PFSK-1 (cell line): ENCODE measurements around the gene TMEM82.

Experiments
- FOXP2 ChIP-seq: optimal IDR thresholded peaks from 2 replicates; pipeline ENCODE3; 2011; ENCODE audit warnings: borderline replicate concordance, control low read depth, inconsistent platforms; ENCODE audit not compliant: insufficient read depth; ENCODE audit errors: extremely low read length, extremely low read depth
- POLR2AphosphoS5 ChIP-seq: IDR thresholded peaks from 2 replicates; pipeline ENCODE4 v1.6.1; 2012; ENCODE audit warnings: low read depth, mild to moderate bottlenecking, control low read depth, low read length, moderate library complexity
- REST ChIP-seq, 2 experiments: IDR thresholded peaks; 2 replicates each; pipeline versions ENCODE4 v1.6.1 to v1.8.0; 2011 to 2012; ENCODE audit warnings: low read depth in 2 of 2, low read length in 2 of 2, control low read depth in 1 of 2, inconsistent platforms in 1 of 2, mild to moderate bottlenecking in 1 of 2, moderate library complexity in 1 of 2; ENCODE audit not compliant: insufficient read depth in 1 of 2
- SIN3A ChIP-seq: IDR thresholded peaks from 2 replicates; pipeline ENCODE4 v1.6.1; 2012; ENCODE audit warnings: mild to moderate bottlenecking, low read length, moderate library complexity, borderline replicate concordance; ENCODE audit not compliant: insufficient read depth
- TAF1 ChIP-seq: IDR thresholded peaks from 2 replicates; pipeline ENCODE4 v1.6.1; 2012; ENCODE audit warnings: low read length, control low read depth, borderline replicate concordance; ENCODE audit not compliant: insufficient read depth

The TMEM82 gene

GRCh38 chr1:15762546-15762945 is 20.2 kb downstream of the TMEM82 start:
- no peak for TF ChIP-seq REST (IDR thresholded peaks at IDR 0.05; ENCODE audit: insufficient read depth in 1 of 2, low read depth in 2 of 2, low read length in 2 of 2)
- no peak for TF ChIP-seq POLR2AphosphoS5
- no peak for TF ChIP-seq SIN3A
- TF ChIP-seq FOXP2 = no peak

GRCh38 chr1:15764269-15764764 is 22.0 kb downstream of the TMEM82 start:
- TF ChIP-seq FOXP2 (no peak), REST (IDR thresholded peaks at IDR 0.05; ENCODE audit: insufficient read depth in 1 of 2, low read depth in 2 of 2, low read length in 2 of 2) (no peak), POLR2AphosphoS5 (no peak), TAF1 (no peak), SIN3A (no peak)

- no peak for TF ChIP-seq SIN3A
- TF ChIP-seq FOXP2 = no peak
- no peak for TF ChIP-seq TAF1
- TF ChIP-seq POLR2AphosphoS5 = no peak
- TF ChIP-seq REST (IDR thresholded peaks at IDR 0.05; ENCODE audit: insufficient read depth in 1 of 2, low read depth in 2 of 2, low read length in 2 of 2) = no peak
These were observed 22.6 kb downstream of the TMEM82 start for GRCh38 chr1:15764890-15765289.

- TF ChIP-seq REST (IDR thresholded peaks at IDR 0.05; ENCODE audit: insufficient read depth in 1 of 2, low read depth in 2 of 2, low read length in 2 of 2) (no peak), TAF1 (no peak), SIN3A (no peak)
These were observed 23.3 kb downstream of the TMEM82 start for GRCh38 chr1:15765495-15766194.

GRCh38 chr1:15767941-15768340 is 25.6 kb downstream of the TMEM82 start:
- TF ChIP-seq TAF1 (no peak), POLR2AphosphoS5 (no peak), SIN3A (no peak), FOXP2 (no peak), REST (IDR thresholded peaks at IDR 0.05; ENCODE audit: insufficient read depth in 1 of 2, low read depth in 2 of 2, low read length in 2 of 2) (no peak)
